OCI-LY1 (cell line): ENCODE measurements around the gene IGSF10.

Source experiments
- H2AFZ ChIP-seq: fragments of 200-600 bp; sonication (generic), shearing (Covaris generic); 2 replicates; pipeline ENCODE4 v1.6.0; 2014; ENCODE audit warnings: antibody characterized with exemption, mild to moderate bottlenecking, low read length
- H3F3A ChIP-seq: fragments of 200-600 bp; sonication (generic), shearing (Covaris generic); 2 replicates; pipeline ENCODE4 v1.6.0; 2014; ENCODE audit warnings: mild to moderate bottlenecking, antibody characterized with exemption, low read length, moderate library complexity; ENCODE audit not compliant: insufficient read depth
- H3K27ac ChIP-seq: fragments of 200-600 bp; sonication (generic); 2 replicates; pipeline ENCODE4 v1.5.1; 2014; ENCODE audit warnings: low read length, mixed run types, mild to moderate bottlenecking, low read depth; ENCODE audit not compliant: poor library complexity, severe bottlenecking
- H3K27me3 ChIP-seq: fragments of 200-600 bp; sonication (generic); 2 replicates; pipeline ENCODE4 v1.6.0; 2014; ENCODE audit warnings: antibody characterized with exemption, mild to moderate bottlenecking, low read length, moderate library complexity; ENCODE audit not compliant: insufficient read depth
- H3K36me3 ChIP-seq: fragments of 200-600 bp; sonication (generic); 2 replicates; pipeline ENCODE4 v1.6.1; 2014; ENCODE audit warnings: mild to moderate bottlenecking, antibody characterized with exemption, low read length, moderate library complexity, mixed read lengths; ENCODE audit not compliant: insufficient read depth
- H3K4me1 ChIP-seq: fragments of 200-600 bp; sonication (generic); 2 replicates; pipeline ENCODE4 v1.5.1; 2014; ENCODE audit warnings: mild to moderate bottlenecking, low read length, moderate library complexity; ENCODE audit not compliant: insufficient read depth, severe bottlenecking
- H3K4me2 ChIP-seq: fragments of 200-600 bp; sonication (generic), shearing (Covaris generic); 2 replicates; pipeline ENCODE4 v1.6.1; 2014; ENCODE audit warnings: low read length
- H3K4me3 ChIP-seq: fragments of 200-600 bp; sonication (generic); 2 replicates; pipeline ENCODE4 v1.5.1; 2014; ENCODE audit warnings: low read length, low read depth, mild to moderate bottlenecking, mixed read lengths; ENCODE audit not compliant: poor library complexity, severe bottlenecking
- H3K79me2 ChIP-seq: fragments of 200-600 bp; shearing (Covaris generic); 2 replicates; pipeline ENCODE4 v1.6.1; 2016; ENCODE audit warnings: mixed run types, low read length, mixed read lengths; ENCODE audit not compliant: insufficient read depth
- H3K9ac ChIP-seq: fragments of 200-600 bp; sonication (generic), shearing (Covaris generic); 2 replicates; pipeline ENCODE4 v1.6.1; 2014; ENCODE audit warnings: mild to moderate bottlenecking, low read length, mixed read lengths
- H3K9me2 ChIP-seq: fragments of 200-600 bp; sonication (generic), shearing (Covaris generic); 2 replicates; pipeline ENCODE4 v1.6.1; 2014; ENCODE audit warnings: low read depth, mild to moderate bottlenecking, low read length, mixed read lengths
- H3K9me3 ChIP-seq: fragments of 200-600 bp; shearing (Covaris generic); 2 replicates; pipeline ENCODE4 v1.6.1; 2014; ENCODE audit warnings: low read length, mixed read lengths
- H4K20me1 ChIP-seq: fragments of 200-600 bp; sonication (generic), shearing (Covaris generic); 2 replicates; pipeline ENCODE4 v1.6.0; 2016; ENCODE audit warnings: mild to moderate bottlenecking, low read length; ENCODE audit not compliant: insufficient read depth
- CTCF ChIP-seq: fragments of 200-600 bp; sonication (generic), shearing (Covaris generic); IDR thresholded peaks from 2 replicates; pipeline ENCODE4 v1.5.1; 2017; ENCODE audit warnings: mild to moderate bottlenecking, antibody characterized with exemption, low read length, moderate library complexity, mixed read lengths
- EZH2 ChIP-seq: fragments of 200-600 bp; sonication (generic), shearing (Covaris generic); IDR thresholded peaks from 2 replicates; pipeline ENCODE4 v1.8.0; 2017; ENCODE audit warnings: borderline replicate concordance, mixed run types, mild to moderate bottlenecking, antibody characterized with exemption, low read length, moderate library complexity, mixed read lengths

Gene IGSF10

GRCh38 chr3:151421938-151422337, 38.9 kb downstream of the IGSF10 start:
- Histone ChIP-seq H4K20me1 (no peaks in the 10 kb centered on the region), H3F3A (no peaks in the 10 kb centered on the region), H3K36me3 (no peaks in the 10 kb centered on the region), H2AFZ (no peak overlapping the region), H3K27ac (peak overlapping the region; percentile 13), H3K4me1 (peaks cover 33% of the 10 kb centered on the region), H3K27me3 (no peaks in the 10 kb centered on the region), H3K9me3 (no peaks in the 10 kb centered on the region), H3K4me2 (0 out of 2 replicates have a peak overlapping the region, but pooled peaks have one; percentile 1), H3K9me2 (no peaks in the 10 kb centered on the region), H3K79me2 (no peaks in the 10 kb centered on the region), H3K9ac (no peak overlapping the region), H3K4me3 (no peak overlapping the region)
- TF ChIP-seq CTCF (peak; percentile 48), EZH2 (no peak)

GRCh38 chr3:151419806-151420205, 41.1 kb downstream of the IGSF10 start:
- no peak overlapping the region for H3K4me2 ChIP-seq
- no peaks in the 10 kb centered on the region for H3K27me3 ChIP-seq
- no peak overlapping the region for H3K9ac ChIP-seq
- H2AFZ ChIP-seq: no peak overlapping the region
- no peaks in the 10 kb centered on the region for H3K79me2 ChIP-seq
- no peak overlapping the region for H3K4me3 ChIP-seq
- no peaks in the 10 kb centered on the region for H3K9me2 ChIP-seq
- no peak overlapping the region for H3K27ac ChIP-seq
- no peaks in the 10 kb centered on the region for H4K20me1 ChIP-seq
- H3K36me3 ChIP-seq: no peaks in the 10 kb centered on the region
- no peaks in the 10 kb centered on the region for H3K9me3 ChIP-seq
- TF ChIP-seq CTCF (no peak), EZH2 (no peak)
- peaks cover 14% of the 10 kb centered on the region for H3K4me1 ChIP-seq
- no peaks in the 10 kb centered on the region for H3F3A ChIP-seq

GRCh38 chr3:151415289-151415688, 45.6 kb downstream of the IGSF10 start:
- no peaks in the 10 kb centered on the region for H3K27me3 ChIP-seq

More at GRCh38 chr3:151415289-151415688, 45.6 kb downstream of the IGSF10 start:
- Histone ChIP-seq H4K20me1 (no peaks in the 10 kb centered on the region), H3K9ac (no peak overlapping the region), H3K4me3 (no peak overlapping the region), H3K4me2 (no peak overlapping the region), H3K9me2 (no peaks in the 10 kb centered on the region), H3F3A (no peaks in the 10 kb centered on the region), H3K79me2 (no peaks in the 10 kb centered on the region), H2AFZ (no peak overlapping the region), H3K9me3 (no peaks in the 10 kb centered on the region), H3K4me1 (peaks cover 5% of the 10 kb centered on the region), H3K27ac (no peak overlapping the region), H3K36me3 (no peaks in the 10 kb centered on the region)
- TF ChIP-seq EZH2 (no peak), CTCF (no peak)
